ENCODE data around the gene TMEM202.

DNA sequence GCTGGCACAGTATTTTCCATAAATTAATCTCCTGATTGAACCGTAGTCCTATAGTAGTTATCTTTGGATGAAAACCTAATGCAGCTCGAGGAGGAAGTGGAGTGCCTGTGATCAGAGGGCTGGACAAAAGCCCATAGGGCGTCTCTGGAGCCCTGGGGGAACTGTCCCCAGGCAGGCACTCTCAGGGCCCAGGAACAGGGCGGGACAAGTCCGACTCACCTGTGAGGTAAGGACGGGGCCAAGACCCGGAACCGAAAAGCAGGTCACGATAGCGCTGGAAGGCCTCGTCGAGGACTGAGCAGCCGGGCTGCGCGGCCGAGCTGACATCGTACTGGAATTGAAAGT is 22.6 kb upstream of the TMEM202 start:
- TF ChIP-seq, protein P1, sequence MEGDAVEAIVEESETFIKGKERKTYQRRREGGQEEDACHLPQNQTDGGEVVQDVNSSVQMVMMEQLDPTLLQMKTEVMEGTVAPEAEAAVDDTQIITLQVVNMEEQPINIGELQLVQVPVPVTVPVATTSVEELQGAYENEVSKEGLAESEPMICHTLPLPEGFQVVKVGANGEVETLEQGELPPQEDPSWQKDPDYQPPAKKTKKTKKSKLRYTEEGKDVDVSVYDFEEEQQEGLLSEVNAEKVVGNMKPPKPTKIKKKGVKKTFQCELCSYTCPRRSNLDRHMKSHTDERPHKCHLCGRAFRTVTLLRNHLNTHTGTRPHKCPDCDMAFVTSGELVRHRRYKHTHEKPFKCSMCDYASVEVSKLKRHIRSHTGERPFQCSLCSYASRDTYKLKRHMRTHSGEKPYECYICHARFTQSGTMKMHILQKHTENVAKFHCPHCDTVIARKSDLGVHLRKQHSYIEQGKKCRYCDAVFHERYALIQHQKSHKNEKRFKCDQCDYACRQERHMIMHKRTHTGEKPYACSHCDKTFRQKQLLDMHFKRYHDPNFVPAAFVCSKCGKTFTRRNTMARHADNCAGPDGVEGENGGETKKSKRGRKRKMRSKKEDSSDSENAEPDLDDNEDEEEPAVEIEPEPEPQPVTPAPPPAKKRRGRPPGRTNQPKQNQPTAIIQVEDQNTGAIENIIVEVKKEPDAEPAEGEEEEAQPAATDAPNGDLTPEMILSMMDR (conservative IDR thresholded peaks at IDR 0.05; ENCODE audit: low read depth, low read length): no peak
- no peak for TF ChIP-seq USF2 (IDR thresholded peaks at IDR 0.05; ENCODE audit: low read depth, low read length)
- no peak for TF ChIP-seq RAD21 (IDR thresholded peaks at IDR 0.05; ENCODE audit: low read length)
- TF ChIP-seq MAZ (IDR thresholded peaks at IDR 0.05; ENCODE audit: borderline replicate concordance, low read depth, low read length): no peak
